Esophagus muscularis mucosa (tissue), 3 donors: ENCODE results near the gene MAT2A.

Source experiments
- POLR2A ChIP-seq: fragments of 450-650 bp; IDR thresholded peaks from one replicate; pipeline ENCODE4 v1.6.1; 2017; ENCODE audit warnings: antibody characterized with exemption, moderate library complexity, mild to moderate bottlenecking, low read depth
- TF ChIP-seq, protein P1 (sequence below), 3 experiments: fragments of 200-600 bp in 2 of 3; fragments of 450-650 bp in 1 of 3; sonication (generic) in 2 of 3; IDR thresholded peaks; one replicate each; pipeline ENCODE4 v1.5.1; 2017 to 2019; ENCODE audit warnings: antibody characterized with exemption in 3 of 3, mild to moderate bottlenecking in 2 of 3, moderate library complexity in 1 of 3

DNA sequence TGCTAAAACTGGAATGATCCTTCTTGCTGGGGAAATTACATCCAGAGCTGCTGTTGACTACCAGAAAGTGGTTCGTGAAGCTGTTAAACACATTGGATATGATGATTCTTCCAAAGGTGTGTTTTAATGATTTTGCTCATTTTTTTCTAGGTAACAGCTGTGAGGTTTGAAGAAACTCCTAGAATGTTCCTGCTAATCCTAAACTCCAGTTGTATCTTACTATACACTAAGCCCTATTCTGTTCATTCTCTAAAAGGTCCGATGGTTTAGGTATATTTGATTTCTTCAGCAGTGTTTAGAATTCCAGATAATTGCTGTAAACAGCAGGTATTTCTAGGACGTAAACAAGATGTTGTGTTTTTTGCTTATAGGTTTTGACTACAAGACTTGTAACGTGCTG lies 2.3 kb downstream of the MAT2A start:
- TF ChIP-seq, protein P1, sequence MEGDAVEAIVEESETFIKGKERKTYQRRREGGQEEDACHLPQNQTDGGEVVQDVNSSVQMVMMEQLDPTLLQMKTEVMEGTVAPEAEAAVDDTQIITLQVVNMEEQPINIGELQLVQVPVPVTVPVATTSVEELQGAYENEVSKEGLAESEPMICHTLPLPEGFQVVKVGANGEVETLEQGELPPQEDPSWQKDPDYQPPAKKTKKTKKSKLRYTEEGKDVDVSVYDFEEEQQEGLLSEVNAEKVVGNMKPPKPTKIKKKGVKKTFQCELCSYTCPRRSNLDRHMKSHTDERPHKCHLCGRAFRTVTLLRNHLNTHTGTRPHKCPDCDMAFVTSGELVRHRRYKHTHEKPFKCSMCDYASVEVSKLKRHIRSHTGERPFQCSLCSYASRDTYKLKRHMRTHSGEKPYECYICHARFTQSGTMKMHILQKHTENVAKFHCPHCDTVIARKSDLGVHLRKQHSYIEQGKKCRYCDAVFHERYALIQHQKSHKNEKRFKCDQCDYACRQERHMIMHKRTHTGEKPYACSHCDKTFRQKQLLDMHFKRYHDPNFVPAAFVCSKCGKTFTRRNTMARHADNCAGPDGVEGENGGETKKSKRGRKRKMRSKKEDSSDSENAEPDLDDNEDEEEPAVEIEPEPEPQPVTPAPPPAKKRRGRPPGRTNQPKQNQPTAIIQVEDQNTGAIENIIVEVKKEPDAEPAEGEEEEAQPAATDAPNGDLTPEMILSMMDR (IDR thresholded peaks at IDR 0.05): no peak
- TF ChIP-seq POLR2A: no peak
